OCI-LY7 (cell line): ENCODE results near the gene RIC3. TPM values are rescaled to one million over a fixed set of nuclear protein-coding genes. Genes with fewer than 3 reads are reported as not detected.

ENCODE experiments used
- BruUV-seq: library from RNA; stranded (reverse); fragments of 400-500 nt; replicated peaks from 2 replicates; lab custom pipeline; 2021; lab: Mats Ljungman, UMichigan
- CTCF ChIA-PET: fragments of 300-600 bp; sonication (Branson Sonifier 250); formaldehyde crosslinking; loops from one replicate; lab custom pipeline; 2022; ENCODE audit warnings: antibody characterized with exemption; ENCODE audit not compliant: unreplicated experiment; lab: Charles Lee
- POLR2A ChIA-PET: fragments of 300-600 bp; sonication (Branson Sonifier 250); formaldehyde crosslinking; loops from one replicate; lab custom pipeline; 2022; ENCODE audit warnings: antibody characterized with exemption; lab: Charles Lee
- DNase-seq: peaks from one replicate; pipeline ENCODE4 v3.0.0-alpha.2; 2015; ENCODE audit warnings: low spot score
- H2AFZ ChIP-seq: fragments of 200-600 bp; sonication (generic), shearing (Covaris generic); 2 replicates; pipeline ENCODE4 v1.6.1; 2014; ENCODE audit warnings: mild to moderate bottlenecking, antibody characterized with exemption, low read length, moderate library complexity
- H3K27ac ChIP-seq: fragments of 200-600 bp; sonication (generic); 2 replicates; pipeline ENCODE4 v1.5.1; 2014; ENCODE audit warnings: mixed run types, low read depth, mild to moderate bottlenecking, moderate library complexity, low read length, inconsistent platforms; ENCODE audit not compliant: poor library complexity, severe bottlenecking
- H3K36me3 ChIP-seq: fragments of 200-600 bp; sonication (generic); 2 replicates; pipeline ENCODE4 v1.6.1; 2014; ENCODE audit warnings: mild to moderate bottlenecking, antibody characterized with exemption, low read length, moderate library complexity, mixed read lengths; ENCODE audit not compliant: insufficient read depth
- H3K4me1 ChIP-seq: fragments of 200-600 bp; sonication (generic); 2 replicates; pipeline ENCODE4 v1.5.1; 2014; ENCODE audit warnings: mild to moderate bottlenecking, low read length; ENCODE audit not compliant: insufficient read depth, poor library complexity, severe bottlenecking
- H3K4me2 ChIP-seq: fragments of 200-600 bp; sonication (generic); 2 replicates; pipeline ENCODE4 v1.6.1; 2014; ENCODE audit warnings: mild to moderate bottlenecking, low read length
- H3K4me3 ChIP-seq: fragments of 200-600 bp; sonication (generic); 2 replicates; pipeline ENCODE4 v1.5.1; 2014; ENCODE audit warnings: mild to moderate bottlenecking, low read depth, low read length; ENCODE audit not compliant: poor library complexity, severe bottlenecking
- H3K79me2 ChIP-seq: fragments of 200-600 bp; sonication (generic); 2 replicates; pipeline ENCODE4 v1.6.1; 2016; ENCODE audit warnings: low read depth, mild to moderate bottlenecking, low read length, moderate library complexity, mixed read lengths; ENCODE audit not compliant: insufficient read depth
- H3K9me2 ChIP-seq: fragments of 200-600 bp; sonication (generic); 2 replicates; pipeline ENCODE4 v1.6.1; 2016; ENCODE audit warnings: mild to moderate bottlenecking, low read length, mixed read lengths; ENCODE audit not compliant: insufficient read depth
- H3K9me3 ChIP-seq: fragments of 200-600 bp; sonication (generic); 2 replicates; pipeline ENCODE4 v1.6.1; 2014; ENCODE audit warnings: mild to moderate bottlenecking, mixed run types, low read length, mixed read lengths
- H4K20me1 ChIP-seq: fragments of 200-600 bp; sonication (generic); 2 replicates; pipeline ENCODE4 v1.6.1; 2014; ENCODE audit warnings: mild to moderate bottlenecking, antibody characterized with exemption, low read length, moderate library complexity, mixed read lengths; ENCODE audit not compliant: insufficient read depth
- EZH2phosphoT487 ChIP-seq: fragments of 200-600 bp; sonication (generic); IDR thresholded peaks from 2 replicates; pipeline ENCODE4 v1.6.1; 2018; ENCODE audit warnings: low read depth, borderline replicate concordance, mild to moderate bottlenecking, mixed run types, antibody characterized with exemption, low read length, moderate library complexity, mixed read lengths
- intact Hi-C: fragments of 100-400 bp; cut with micrococcal nuclease; formaldehyde crosslinking; loops from one replicate; pipeline ENCODE4 v1.10.0; 2022; ENCODE audit not compliant: unreplicated experiment
- total RNA-seq, 2 experiments: library from RNA; depleted of rRNA in 1 of 2; stranded (reverse); fragments of >200 nt in 1 of 2; shearing (Covaris generic) in 1 of 2; gene quantifications; 2 replicates each; pipeline ENCODE4 v1.2.3, GENCODE V29; 2014 to 2022
- TF ChIP-seq, protein P1 (sequence below): fragments of 200-600 bp; sonication (generic); conservative IDR thresholded peaks from 2 replicates; pipeline ENCODE4 v1.5.1; 2014; ENCODE audit warnings: mild to moderate bottlenecking, antibody characterized with exemption, low read length, moderate library complexity, mixed read lengths

Gene RIC3
- total RNA-seq, 2 experiments from 2014 or later, result not detected

DNA sequence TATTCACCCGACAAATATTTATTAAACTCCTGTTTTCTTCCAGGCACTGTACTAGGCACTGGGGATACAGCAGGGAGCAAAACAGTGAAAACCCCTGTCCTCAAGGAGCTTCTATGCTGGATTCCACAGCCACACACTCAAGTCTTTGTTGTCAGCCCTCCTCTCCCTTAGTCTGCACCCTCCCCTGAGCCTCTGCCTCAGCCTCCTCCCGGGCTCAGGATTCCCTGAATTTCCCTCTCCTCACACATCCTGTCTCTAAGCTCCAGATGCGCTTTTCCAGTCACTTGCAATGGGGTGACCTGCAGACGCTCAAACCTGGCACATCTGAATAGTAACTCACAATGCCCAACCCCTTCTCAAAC is 101.3 kb downstream of the RIC3 start:
- Histone ChIP-seq H2AFZ (no peak overlapping the region), H3K27ac (no peak overlapping the region), H4K20me1 (no peaks in the 10 kb centered on the region), H3K9me2 (no peaks in the 10 kb centered on the region), H3K4me3 (no peak overlapping the region), H3K79me2 (no peaks in the 10 kb centered on the region), H3K4me1 (peaks cover 5% of the 10 kb centered on the region), H3K36me3 (no peaks in the 10 kb centered on the region), H3K9me3 (no peaks in the 10 kb centered on the region), H3K4me2 (no peak overlapping the region)
- ChIA-PET CTCF (no interaction called here), POLR2A (no interaction called here)
- no peak for DNase-seq
- no TSS peak for BruUV-seq
- TF ChIP-seq EZH2phosphoT487, result no peak
- TF ChIP-seq, protein P1, sequence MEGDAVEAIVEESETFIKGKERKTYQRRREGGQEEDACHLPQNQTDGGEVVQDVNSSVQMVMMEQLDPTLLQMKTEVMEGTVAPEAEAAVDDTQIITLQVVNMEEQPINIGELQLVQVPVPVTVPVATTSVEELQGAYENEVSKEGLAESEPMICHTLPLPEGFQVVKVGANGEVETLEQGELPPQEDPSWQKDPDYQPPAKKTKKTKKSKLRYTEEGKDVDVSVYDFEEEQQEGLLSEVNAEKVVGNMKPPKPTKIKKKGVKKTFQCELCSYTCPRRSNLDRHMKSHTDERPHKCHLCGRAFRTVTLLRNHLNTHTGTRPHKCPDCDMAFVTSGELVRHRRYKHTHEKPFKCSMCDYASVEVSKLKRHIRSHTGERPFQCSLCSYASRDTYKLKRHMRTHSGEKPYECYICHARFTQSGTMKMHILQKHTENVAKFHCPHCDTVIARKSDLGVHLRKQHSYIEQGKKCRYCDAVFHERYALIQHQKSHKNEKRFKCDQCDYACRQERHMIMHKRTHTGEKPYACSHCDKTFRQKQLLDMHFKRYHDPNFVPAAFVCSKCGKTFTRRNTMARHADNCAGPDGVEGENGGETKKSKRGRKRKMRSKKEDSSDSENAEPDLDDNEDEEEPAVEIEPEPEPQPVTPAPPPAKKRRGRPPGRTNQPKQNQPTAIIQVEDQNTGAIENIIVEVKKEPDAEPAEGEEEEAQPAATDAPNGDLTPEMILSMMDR, result no peak
- intact Hi-C loops, result no loop called here

DNA sequence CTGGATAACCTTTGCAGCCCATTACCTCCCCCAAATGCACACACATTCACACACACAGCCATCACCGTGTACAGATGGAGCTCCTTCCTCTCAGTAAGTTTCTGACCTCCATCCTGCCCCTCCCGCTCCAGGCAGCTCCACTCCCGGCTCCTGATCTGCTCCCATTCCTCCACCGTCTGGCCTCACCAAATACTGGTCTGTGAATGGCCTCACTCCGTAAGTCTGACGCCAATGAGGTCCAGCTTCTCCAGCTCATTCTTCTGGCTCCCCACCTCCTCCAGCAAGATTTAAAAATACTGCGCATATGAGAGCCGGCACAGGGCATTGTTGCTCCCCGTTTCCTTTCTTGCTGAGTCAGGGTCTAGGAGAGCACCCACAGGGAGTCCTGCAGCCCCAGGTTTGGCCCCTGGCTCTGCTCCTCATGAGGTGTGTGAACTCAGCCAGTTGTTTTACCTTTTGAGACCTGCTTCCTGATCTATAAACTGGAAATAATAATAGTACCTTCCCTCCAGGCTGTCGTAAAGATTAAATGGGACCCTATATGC is 101.8 kb downstream of the RIC3 start:
- no peak for TF ChIP-seq EZH2phosphoT487
- TF ChIP-seq, protein P1, result no peak
- H3K27ac ChIP-seq, result no peak overlapping the region
- no peak for DNase-seq

More for the DNA sequence above, 101.8 kb downstream of the RIC3 start:
- intact Hi-C loops, result no loop called here
- no peaks in the 10 kb centered on the region for H3K9me3 ChIP-seq
- no peaks in the 10 kb centered on the region for H3K9me2 ChIP-seq
- no peak overlapping the region for H3K4me3 ChIP-seq
- no peaks in the 10 kb centered on the region for H3K79me2 ChIP-seq
- CTCF ChIA-PET, result interaction anchor here (0.5 kb wide), 1 partner anchor 35 kb away, joined by 3 read pairs; no protein-coding TSS in a partner anchor
- no peak overlapping the region for H3K4me2 ChIP-seq
- peaks cover 5% of the 10 kb centered on the region for H3K4me1 ChIP-seq
- POLR2A ChIA-PET, result interaction anchor here (1.0 kb wide), 1 partner anchor 32 kb away, joined by 4 read pairs; no protein-coding TSS in a partner anchor
- no TSS peak for BruUV-seq
- H3K36me3 ChIP-seq, result no peaks in the 10 kb centered on the region
- no peaks in the 10 kb centered on the region for H4K20me1 ChIP-seq
- no peak overlapping the region for H2AFZ ChIP-seq
